Hippocampal formation (tissue), 2 donors: ENCODE data around the gene ATIC.
"Not testable (repeated sequence)": the region's sequence is repeated elsewhere in the genome, so short reads cannot be mapped to it uniquely, and the experiment has no call there.

Source experiments
- DNase-seq, 2 donors: peaks; one replicate each; lab custom pipeline; 2025; lab: John Stamatoyannopoulos, UW

Gene ATIC

GRCh38 chr2:215315301-215315700 is 3.4 kb downstream of the ATIC start:
- no peak for DNase-seq

DNA sequence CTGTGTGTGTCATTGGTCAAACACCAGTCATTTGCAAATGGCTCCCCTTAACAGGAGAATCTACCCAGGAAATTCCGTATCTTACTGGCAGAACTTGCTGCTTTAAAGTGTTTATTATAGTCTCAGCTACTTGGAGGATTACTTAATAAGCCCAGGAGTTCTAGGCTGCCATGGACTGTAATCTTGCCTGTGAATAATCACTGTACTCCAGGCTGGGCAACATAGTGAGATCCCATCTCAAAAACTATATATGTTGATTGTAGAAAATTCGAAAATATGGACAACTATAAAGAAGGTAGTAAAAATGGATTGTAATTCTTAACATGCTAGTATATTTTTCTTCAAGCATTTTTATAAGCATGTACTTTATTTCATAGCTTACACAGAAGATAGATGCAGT is 4.5 kb downstream of the ATIC start:
- DNase-seq = no peak

GRCh38 chr2:215319500-215319899 is 7.6 kb downstream of the ATIC start:
- no peak for DNase-seq

DNA sequence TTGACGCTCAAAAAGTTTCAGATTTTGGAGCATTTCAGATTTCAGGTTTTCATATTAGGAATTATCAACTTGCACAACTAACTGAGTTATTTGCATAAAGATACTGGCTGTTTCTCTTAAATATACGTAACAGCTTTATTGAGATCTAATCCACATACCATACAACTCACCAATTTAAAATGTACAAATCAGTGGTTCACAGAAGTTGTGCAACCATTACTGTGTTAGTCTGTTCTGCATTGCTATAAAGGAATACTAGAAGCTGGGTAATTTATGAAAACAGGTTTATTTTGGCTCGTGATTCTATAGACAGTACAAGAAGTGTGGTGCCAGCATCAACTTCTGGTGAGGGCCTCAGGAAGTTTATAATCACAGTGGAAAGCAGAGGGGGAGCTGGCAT is 8.2 kb downstream of the ATIC start:
- DNase-seq = no peak

- DNase-seq = no peak
These were observed 8.8 kb downstream of the ATIC start for GRCh38 chr2:215320679-215321078.

- DNase-seq = no peak
These were observed 13.0 kb downstream of the ATIC start for GRCh38 chr2:215324811-215325210.

DNA sequence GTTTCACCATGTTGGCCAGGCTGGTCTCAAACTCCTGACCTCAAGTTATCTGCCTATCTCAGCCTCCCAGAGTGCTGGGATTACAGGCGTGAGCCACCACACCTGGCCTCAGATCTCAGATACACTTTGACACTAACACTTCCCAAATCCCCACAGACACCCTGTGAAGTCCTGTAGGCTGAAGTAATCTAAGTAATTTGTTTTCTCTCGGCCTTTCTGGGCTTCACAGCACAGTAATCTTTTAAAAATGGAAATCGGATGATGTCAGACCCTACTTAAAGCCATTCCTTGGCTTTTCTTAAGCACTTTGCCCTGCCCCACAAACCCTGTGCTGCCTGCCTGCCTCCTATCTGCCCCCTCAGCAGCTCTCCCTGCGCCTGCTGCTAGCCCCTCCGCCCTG is 16.2 kb downstream of the ATIC start:
- no peak for DNase-seq

GRCh38 chr2:215332872-215333595 is 21.2 kb downstream of the ATIC start:
- no peak for DNase-seq

- DNase-seq = no peak
These were observed 27.2 kb downstream of the ATIC start for GRCh38 chr2:215338883-215339679.

GRCh38 chr2:215347878-215348277 is 36.0 kb downstream of the ATIC start:
- no peak for DNase-seq

- DNase-seq = no peak
These were observed 40.7 kb downstream of the ATIC start for GRCh38 chr2:215352602-215353001.

DNA sequence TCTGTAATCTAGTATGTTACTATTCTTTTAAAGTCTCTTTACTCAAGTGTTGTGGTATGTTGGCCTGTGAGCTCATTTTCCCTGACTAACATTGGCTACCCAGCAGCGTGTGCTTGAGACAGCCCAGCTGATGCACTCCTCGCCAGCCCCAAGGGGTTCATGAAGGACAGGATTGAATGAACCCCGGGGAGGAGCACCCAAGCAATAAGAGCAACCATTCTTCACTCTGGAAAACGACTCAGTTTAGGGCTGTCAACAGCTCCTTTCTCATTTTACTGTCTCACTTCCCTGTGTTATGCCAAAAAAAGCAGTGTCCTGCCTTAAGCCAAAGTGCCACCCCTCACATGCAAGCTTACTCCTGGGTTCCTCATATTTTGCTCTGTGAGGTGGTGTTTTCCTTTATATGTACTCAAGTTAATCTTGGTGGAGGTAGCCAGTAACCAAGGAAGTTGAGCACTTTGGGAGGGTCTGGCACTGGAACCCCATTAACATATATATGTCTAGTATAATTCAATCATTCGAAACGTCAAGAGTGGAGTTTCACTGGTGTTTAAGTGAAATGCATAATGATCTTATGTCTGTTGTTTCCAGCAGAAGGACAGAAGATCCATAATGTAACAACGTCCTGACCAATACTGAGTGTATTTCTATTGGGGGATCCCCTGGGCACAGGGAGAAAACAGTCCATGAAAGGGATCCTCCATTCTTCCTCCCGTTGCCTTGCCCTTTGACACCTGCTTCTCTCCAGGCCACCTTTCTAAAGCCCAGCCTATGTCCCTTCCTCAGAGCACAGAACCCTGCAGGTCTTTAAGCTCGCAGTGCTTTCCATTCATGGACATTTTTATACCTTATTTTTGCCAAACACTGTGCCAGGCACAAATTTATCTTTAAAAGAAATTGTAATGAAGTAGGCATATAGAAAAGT is 43.2 kb downstream of the ATIC start:
- no peak for DNase-seq

GRCh38 chr2:215355801-215356200 is 43.9 kb downstream of the ATIC start:
- no peak for DNase-seq

DNA sequence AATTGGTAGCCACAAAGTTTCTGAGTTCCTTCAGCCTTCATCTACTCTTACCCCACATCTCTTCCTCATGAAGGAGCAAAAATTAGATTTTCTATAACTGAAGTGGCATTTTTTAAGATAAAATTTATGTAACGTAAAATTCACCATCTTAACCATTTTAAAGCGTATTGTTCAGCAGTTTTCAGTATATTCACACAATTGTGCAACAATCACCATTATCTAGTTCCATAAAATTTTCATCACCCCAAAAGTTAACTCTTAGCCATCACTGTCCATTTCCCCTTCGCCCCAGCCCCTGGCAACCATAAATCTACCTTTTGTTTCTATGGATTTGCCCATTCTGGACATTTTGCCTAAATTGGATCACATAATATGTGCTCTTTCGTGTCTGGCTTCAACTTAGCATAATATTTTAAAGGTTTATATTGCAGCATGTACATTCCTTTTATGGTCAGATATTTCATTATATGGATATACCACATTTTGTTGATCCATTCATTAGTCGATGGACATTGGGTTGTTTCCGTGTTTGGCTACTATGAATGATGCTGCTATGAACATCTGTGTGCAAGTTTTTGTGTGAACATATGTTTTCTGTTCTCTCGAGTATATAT is 44.6 kb downstream of the ATIC start:
- DNase-seq = no peak

GRCh38 chr2:215356948-215357461 is 45.1 kb downstream of the ATIC start:
- no peak for DNase-seq

- no peak for DNase-seq
These were observed 45.8 kb downstream of the ATIC start for GRCh38 chr2:215357660-215358059.

- no peak for DNase-seq
These were observed 46.5 kb downstream of the ATIC start for GRCh38 chr2:215358312-215358845.

DNA sequence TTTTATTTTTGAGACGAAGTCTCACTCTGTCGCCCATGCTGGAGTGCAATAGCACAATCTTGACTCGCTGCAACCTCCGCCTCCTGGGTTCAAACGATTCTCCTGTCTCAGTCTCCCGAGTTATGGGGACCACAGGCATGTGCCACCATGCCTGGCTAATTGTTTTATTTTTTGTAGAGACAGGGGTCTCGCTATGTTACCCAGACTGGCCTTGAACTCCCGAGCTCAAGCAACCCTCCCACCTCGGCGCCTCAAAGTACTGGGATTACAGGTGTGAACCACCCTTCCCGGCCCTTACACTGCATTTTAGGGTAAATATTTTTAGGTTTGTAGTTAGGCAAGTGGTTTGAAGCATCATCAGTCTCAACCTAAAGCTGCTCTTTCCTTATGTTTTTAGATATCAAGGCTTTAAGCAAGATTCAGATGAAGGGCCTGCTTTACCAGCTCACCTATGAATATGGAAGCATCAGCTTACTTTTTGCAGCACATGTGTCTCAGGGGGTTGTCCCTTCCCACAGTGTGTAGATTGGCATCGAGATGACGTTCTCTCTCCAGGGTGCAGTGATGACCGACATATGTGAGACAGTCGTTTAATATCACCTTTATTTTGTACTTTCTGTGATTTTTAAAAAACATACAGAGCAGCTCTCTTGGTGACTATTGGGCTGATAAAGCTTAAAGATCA is 47.2 kb downstream of the ATIC start:
- no peak for DNase-seq

- no peak for DNase-seq
These were observed 47.7 kb downstream of the ATIC start for GRCh38 chr2:215359576-215359922.

DNA sequence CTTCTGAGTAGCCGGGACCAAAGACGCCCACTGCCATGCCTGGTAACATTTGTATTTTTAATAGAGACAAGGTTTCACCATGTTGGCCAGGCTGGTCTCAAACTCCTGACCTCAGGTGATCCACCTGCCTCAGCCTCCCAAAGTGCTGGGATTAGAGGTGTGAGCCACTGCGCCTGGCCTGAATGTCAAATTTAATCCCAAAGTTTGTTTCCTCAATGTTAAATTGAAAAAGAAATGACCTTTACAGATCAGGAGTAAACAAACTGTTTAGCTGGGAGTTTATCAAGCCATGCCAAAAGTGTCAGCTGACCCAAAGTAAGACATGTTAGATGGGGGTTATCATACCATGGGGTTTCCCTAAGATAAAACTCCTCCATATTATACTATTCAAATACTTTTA is 48.2 kb downstream of the ATIC start:
- not testable (repeated sequence) for DNase-seq

- no peak for DNase-seq
These were observed 48.7 kb downstream of the ATIC start for GRCh38 chr2:215360596-215360995.
